IMR-90 (cell line): ENCODE measurements around the gene SERPINB10. TPM values are rescaled to one million over a fixed set of nuclear protein-coding genes. Genes with fewer than 3 reads are reported as not detected.

Source experiments
- ATAC-seq: fragments of 200-7000 bp; cut with Tn5 transposase; 2 replicates; pipeline ENCODE4 v1.9.1; 2020; ENCODE audit warnings: low read depth, mild to moderate bottlenecking, moderate library complexity
- BruUV-seq: library from RNA; stranded (reverse); fragments of 400-500 nt; replicated peaks from 2 replicates; lab custom pipeline; 2021; lab: Mats Ljungman, UMichigan
- CTCF ChIA-PET: fragments of 300-600 bp; formaldehyde crosslinking; extraction: SDS; loops from one replicate; lab custom pipeline; 2021; ENCODE audit warnings: antibody characterized with exemption; lab: Yijun Ruan, JAX
- POLR2A ChIA-PET: fragments of 300-600 bp; sonication (Branson Sonifier 250); formaldehyde crosslinking; loops from one replicate; lab custom pipeline; 2022; ENCODE audit warnings: antibody characterized with exemption; ENCODE audit not compliant: unreplicated experiment; lab: Charles Lee
- DNase-seq: peaks from one replicate; pipeline ENCODE4 v3.0.0; 2013
- H2AFZ ChIP-seq: replicated peaks from 2 replicates; pipeline ENCODE3; 2013; ENCODE audit warnings: low read length, mild to moderate bottlenecking; ENCODE audit not compliant: poor library complexity
- H2AK5ac ChIP-seq: 2 replicates; pipeline ENCODE4 v1.6.1; 2013; ENCODE audit warnings: low read depth, low read length, inconsistent platforms
- H2AK9ac ChIP-seq: replicated peaks from 2 replicates; pipeline ENCODE3; 2013; ENCODE audit warnings: mild to moderate bottlenecking, low read depth, low read length, moderate library complexity; ENCODE audit not compliant: poor library complexity
- H2BK120ac ChIP-seq: 2 replicates; pipeline ENCODE4 v1.6.1; 2013; ENCODE audit warnings: low read depth, low read length, inconsistent platforms
- H2BK15ac ChIP-seq: 3 replicates; pipeline ENCODE4 v1.6.1; 2013; ENCODE audit warnings: low read depth, low read length, inconsistent platforms
- H2BK20ac ChIP-seq: 2 replicates; pipeline ENCODE4 v1.6.1; 2013; ENCODE audit warnings: low read depth, mild to moderate bottlenecking, inconsistent platforms, low read length, moderate library complexity
- H2BK5ac ChIP-seq: 2 replicates; pipeline ENCODE4 v1.6.1; 2013; ENCODE audit warnings: mild to moderate bottlenecking, low read depth, low read length, inconsistent platforms; ENCODE audit not compliant: poor library complexity, severe bottlenecking
- H3K14ac ChIP-seq: replicated peaks from 2 replicates; pipeline ENCODE4 v1.6.1; 2013; ENCODE audit warnings: low read depth, low read length, inconsistent platforms
- H3K18ac ChIP-seq: 2 replicates; pipeline ENCODE4 v1.6.1; 2013; ENCODE audit warnings: low read depth, low read length, control low read depth
- H3K23ac ChIP-seq: 2 replicates; pipeline ENCODE4 v1.6.1; 2013; ENCODE audit warnings: low read depth, low read length, inconsistent platforms
- H3K27ac ChIP-seq: 2 replicates; pipeline ENCODE4 v1.5.1; 2013; ENCODE audit warnings: mild to moderate bottlenecking, control low read depth, low read length; ENCODE audit not compliant: insufficient read depth
- H3K27me3 ChIP-seq: 2 replicates; pipeline ENCODE4 v1.6.1; 2013; ENCODE audit warnings: low read length; ENCODE audit not compliant: control insufficient read depth, insufficient read depth
- H3K36me3 ChIP-seq: 2 replicates; pipeline ENCODE4 v1.6.1; 2013; ENCODE audit warnings: low read length, mixed read lengths; ENCODE audit not compliant: control insufficient read depth, insufficient read depth
- H3K4ac ChIP-seq: 2 replicates; pipeline ENCODE4 v1.6.1; 2013; ENCODE audit warnings: low read depth, low read length, inconsistent platforms
- H3K4me1 ChIP-seq: 2 replicates; pipeline ENCODE4 v1.6.1; 2013; ENCODE audit warnings: low read length, mixed read lengths; ENCODE audit not compliant: control insufficient read depth, insufficient read depth
- H3K4me2 ChIP-seq: 2 replicates; pipeline ENCODE4 v1.6.1; 2013; ENCODE audit warnings: low read depth, mild to moderate bottlenecking, control low read depth, low read length, moderate library complexity
- H3K4me3 ChIP-seq: 2 replicates; pipeline ENCODE4 v1.5.1; 2013; ENCODE audit warnings: low read depth, mild to moderate bottlenecking, control low read depth, low read length, moderate library complexity; ENCODE audit not compliant: insufficient read depth
- H3K56ac ChIP-seq: 2 replicates; pipeline ENCODE4 v1.6.1; 2013; ENCODE audit warnings: low read length, inconsistent platforms; ENCODE audit not compliant: insufficient read depth; ENCODE audit errors: extremely low read depth
- H3K79me1 ChIP-seq, 2 experiments: 2 replicates each; pipeline ENCODE4 v1.6.1; 2013; ENCODE audit warnings: low read length in 2 of 2, inconsistent platforms in 1 of 2, low read depth in 1 of 2
- H3K9ac ChIP-seq: 2 replicates; pipeline ENCODE4 v1.6.1; 2013; ENCODE audit warnings: low read depth, low read length, control low read depth
- H3K9me1 ChIP-seq: 2 replicates; pipeline ENCODE4 v1.6.1; 2013; ENCODE audit warnings: low read length, inconsistent platforms; ENCODE audit not compliant: insufficient read depth
- H3K9me3 ChIP-seq: 2 replicates; pipeline ENCODE4 v1.6.1; 2013; ENCODE audit warnings: low read length; ENCODE audit not compliant: control insufficient read depth, insufficient read depth
- H4K20me1 ChIP-seq: 2 replicates; pipeline ENCODE4 v1.6.1; 2013; ENCODE audit warnings: low read length, inconsistent platforms; ENCODE audit not compliant: insufficient read depth
- H4K5ac ChIP-seq: 2 replicates; pipeline ENCODE4 v1.6.1; 2013; ENCODE audit warnings: mild to moderate bottlenecking, low read depth, low read length, control low read depth
- H4K8ac ChIP-seq, 2 experiments: 2 replicates each; pipeline ENCODE4 v1.6.1; 2013; ENCODE audit warnings: low read depth in 2 of 2, low read length in 2 of 2, control low read depth in 1 of 2, inconsistent platforms in 1 of 2
- H4K91ac ChIP-seq: 2 replicates; pipeline ENCODE4 v1.6.1; 2013; ENCODE audit warnings: low read depth, low read length, inconsistent platforms; ENCODE audit not compliant: insufficient read depth
- BHLHE40 ChIP-seq: fragments of 150-350 bp; IDR thresholded peaks from 2 replicates; pipeline ENCODE4 v1.6.1; 2016; ENCODE audit warnings: mild to moderate bottlenecking, low read depth, low read length
- CEBPB ChIP-seq: IDR thresholded peaks from 2 replicates; pipeline ENCODE4 v1.6.1; 2012; ENCODE audit warnings: low read depth, low read length, improper control_type of control experiment
- MAFK ChIP-seq: IDR thresholded peaks from 2 replicates; pipeline ENCODE4 v1.6.1; 2012; ENCODE audit warnings: low read depth, low read length, improper control_type of control experiment
- MXI1 ChIP-seq: IDR thresholded peaks from 2 replicates; pipeline ENCODE4 v1.6.1; 2012; ENCODE audit warnings: low read depth, mild to moderate bottlenecking, low read length, moderate library complexity, borderline replicate concordance
- NFE2L2 ChIP-seq: fragments of 150-350 bp; IDR thresholded peaks from 2 replicates; pipeline ENCODE4 v1.6.1; 2016; ENCODE audit warnings: low read depth, mild to moderate bottlenecking, low read length
- POLR2A ChIP-seq: IDR thresholded peaks from 2 replicates; pipeline ENCODE4 v1.6.1; 2012; ENCODE audit warnings: mild to moderate bottlenecking, low read depth, low read length
- RAD21 ChIP-seq: IDR thresholded peaks from 2 replicates; pipeline ENCODE4 v1.6.1; 2012; ENCODE audit warnings: low read length, improper control_type of control experiment
- RCOR1 ChIP-seq: IDR thresholded peaks from 2 replicates; pipeline ENCODE4 v1.6.1; 2012; ENCODE audit warnings: mild to moderate bottlenecking, low read length, improper control_type of control experiment; ENCODE audit not compliant: insufficient replicate concordance
- RFX5 ChIP-seq: IDR thresholded peaks from 2 replicates; pipeline ENCODE4 v1.8.0; 2012; ENCODE audit warnings: low read depth, mild to moderate bottlenecking, low read length, moderate library complexity
- WGBS, 2 experiments: methylation state at CpG; one replicate each; pipeline versions ENCODE4 v1.1.5 to v1.1.7; 2013; ENCODE audit warnings: missing lambda C conversion rate in 2 of 2; ENCODE audit not compliant: insufficient read length in 1 of 2; ENCODE audit errors: extremely low coverage in 2 of 2; 5-methylcytosine and 5-hydroxymethylcytosine counted together
- dilution Hi-C: fragments of 300-500 bp; cut with HindIII; formaldehyde crosslinking; loops from one replicate; pipeline ENCODE4 v1.14.3; 2018; ENCODE audit warnings: low sequenced_read_pairs; ENCODE audit not compliant: unreplicated experiment
- in situ Hi-C: fragments of 300-500 bp; cut with MboI; formaldehyde crosslinking; loops from 3 replicates; pipeline ENCODE4 v1.14.3; 2019; ENCODE audit warnings: low sequenced_read_pairs, inconsistent platforms, mixed read lengths
- intact Hi-C: fragments of 100-400 bp; cut with micrococcal nuclease; formaldehyde crosslinking; loops from 2 replicates; pipeline ENCODE4 v1.10.0; 2022
- polyA plus RNA-seq, 3 experiments: library from polyadenylated mRNA; depleted of rRNA; stranded (reverse); fragments of >200 nt; gene quantifications; 2 replicates each; pipeline ENCODE4 v1.2.3, GENCODE V29; 2012; ENCODE audit warnings: low replicate concordance in 1 of 3
- total RNA-seq: library from RNA; depleted of rRNA; stranded (reverse); fragments of >200 nt; gene quantifications from 2 replicates; pipeline ENCODE4 v1.2.3, GENCODE V29; 2012
- TF ChIP-seq, protein P1 (sequence below): fragments of 150-350 bp; IDR thresholded peaks from 2 replicates; pipeline ENCODE4 v1.6.1; 2017; ENCODE audit warnings: mild to moderate bottlenecking, antibody characterized with exemption, low read length, low read depth
- TF ChIP-seq, protein P2 (sequence below): conservative IDR thresholded peaks from 2 replicates; pipeline ENCODE4 v1.5.1; 2012; ENCODE audit warnings: mild to moderate bottlenecking, low read depth, low read length, improper control_type of control experiment

The SERPINB10 gene
- total and polyA plus RNA-seq, 2 of the 4 experiments (the other 2 are of a cell fraction): not detected

DNA sequence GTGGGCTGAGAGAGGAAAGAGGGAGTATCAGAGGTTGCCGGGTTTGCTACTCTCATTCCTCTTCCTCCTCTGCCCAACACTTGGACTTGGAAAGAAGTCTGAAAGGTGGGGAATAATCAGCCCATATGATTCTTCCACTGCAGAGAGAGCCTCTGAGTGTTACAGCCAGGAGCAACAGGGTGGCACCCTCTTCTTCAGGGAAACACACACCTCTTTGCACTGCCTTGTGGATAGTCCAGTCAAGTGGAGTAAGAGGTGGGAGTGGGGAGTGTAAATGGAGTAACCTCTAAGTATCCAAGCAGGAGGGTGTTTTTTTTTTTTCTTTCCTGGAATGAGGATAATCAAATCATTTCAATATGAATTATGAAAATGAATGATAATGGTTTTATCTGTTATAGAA lies 53.1 kb downstream of the SERPINB10 start:
- Histone ChIP-seq H3K4me1 (no peaks in the 10 kb centered on the region), H3K27me3 (peaks cover 28% of the 10 kb centered on the region), H3K18ac (no peak overlapping the region), H2BK5ac (no peak overlapping the region), H4K91ac (no peak overlapping the region), H3K36me3 (no peaks in the 10 kb centered on the region), H3K4me2 (no peak overlapping the region), H4K20me1 (no peaks in the 10 kb centered on the region), H2AK9ac (no peak overlapping the region), H3K9me3 (no peaks in the 10 kb centered on the region), H2AFZ (no peak overlapping the region), H3K23ac (no peak overlapping the region), H3K56ac (no peak overlapping the region), H3K14ac (no peak overlapping the region), H3K79me1 (no peaks in the 10 kb centered on the region), H3K9ac (no peak overlapping the region), H4K5ac (no peak overlapping the region), H2BK15ac (no peak overlapping the region), H2BK120ac (no peak overlapping the region), H3K9me1 (no peaks in the 10 kb centered on the region), H4K8ac (no peak overlapping the region), H2BK20ac (no peak overlapping the region), H3K4ac (no peak overlapping the region), H2AK5ac (no peak overlapping the region), H3K4me3 (no peak overlapping the region), H3K27ac (no peak overlapping the region)
- dilution Hi-C loops: no loop called here
- TF ChIP-seq MXI1 (no peak), MAFK (no peak), RAD21 (no peak), RFX5 (no peak), CEBPB (no peak), RCOR1 (no peak), BHLHE40 (no peak), NFE2L2 (no peak), POLR2A (no peak)
- TF ChIP-seq, protein P1, sequence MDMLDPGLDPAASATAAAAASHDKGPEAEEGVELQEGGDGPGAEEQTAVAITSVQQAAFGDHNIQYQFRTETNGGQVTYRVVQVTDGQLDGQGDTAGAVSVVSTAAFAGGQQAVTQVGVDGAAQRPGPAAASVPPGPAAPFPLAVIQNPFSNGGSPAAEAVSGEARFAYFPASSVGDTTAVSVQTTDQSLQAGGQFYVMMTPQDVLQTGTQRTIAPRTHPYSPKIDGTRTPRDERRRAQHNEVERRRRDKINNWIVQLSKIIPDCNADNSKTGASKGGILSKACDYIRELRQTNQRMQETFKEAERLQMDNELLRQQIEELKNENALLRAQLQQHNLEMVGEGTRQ: no peak
- TF ChIP-seq, protein P2, sequence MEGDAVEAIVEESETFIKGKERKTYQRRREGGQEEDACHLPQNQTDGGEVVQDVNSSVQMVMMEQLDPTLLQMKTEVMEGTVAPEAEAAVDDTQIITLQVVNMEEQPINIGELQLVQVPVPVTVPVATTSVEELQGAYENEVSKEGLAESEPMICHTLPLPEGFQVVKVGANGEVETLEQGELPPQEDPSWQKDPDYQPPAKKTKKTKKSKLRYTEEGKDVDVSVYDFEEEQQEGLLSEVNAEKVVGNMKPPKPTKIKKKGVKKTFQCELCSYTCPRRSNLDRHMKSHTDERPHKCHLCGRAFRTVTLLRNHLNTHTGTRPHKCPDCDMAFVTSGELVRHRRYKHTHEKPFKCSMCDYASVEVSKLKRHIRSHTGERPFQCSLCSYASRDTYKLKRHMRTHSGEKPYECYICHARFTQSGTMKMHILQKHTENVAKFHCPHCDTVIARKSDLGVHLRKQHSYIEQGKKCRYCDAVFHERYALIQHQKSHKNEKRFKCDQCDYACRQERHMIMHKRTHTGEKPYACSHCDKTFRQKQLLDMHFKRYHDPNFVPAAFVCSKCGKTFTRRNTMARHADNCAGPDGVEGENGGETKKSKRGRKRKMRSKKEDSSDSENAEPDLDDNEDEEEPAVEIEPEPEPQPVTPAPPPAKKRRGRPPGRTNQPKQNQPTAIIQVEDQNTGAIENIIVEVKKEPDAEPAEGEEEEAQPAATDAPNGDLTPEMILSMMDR: no peak
- no CpG with 5 or more reads among the region's 1 CpG for WGBS, 2 experiments
- intact Hi-C loops: no loop called here
- ATAC-seq (no peak), DNase-seq (no peak)
- in situ Hi-C loops: no loop called here
- POLR2A ChIA-PET: no interaction called here
- CTCF ChIA-PET: no interaction called here
- no TSS peak for BruUV-seq
